Thymus (tissue), 11 donors: Measurements from ENCODE around the gene GGACT. TPM values are rescaled to one million over a fixed set of nuclear protein-coding genes. Genes with fewer than 3 reads are reported as not detected.
"Not testable (repeated sequence)": the region's sequence is repeated elsewhere in the genome, so short reads cannot be mapped to it uniquely, and the experiment has no call there.

Experiments
- DNase-seq, 9 donors: peaks; one replicate each; pipeline ENCODE4 v3.0.0-alpha.2; 2013; ENCODE audit warnings: low spot score in 9 of 9, low read depth in 6 of 9, missing footprints in 1 of 9
- H3K27ac ChIP-seq, 2 donors: one replicate each; pipeline ENCODE4 v1.5.1; 2013; ENCODE audit warnings: control low read depth in 1 of 2, low read depth in 1 of 2, low read length in 1 of 2, mild to moderate bottlenecking in 1 of 2, moderate library complexity in 1 of 2
- H3K27me3 ChIP-seq, 2 donors: one replicate each; pipeline ENCODE4 v1.5.1; 2013; ENCODE audit warnings: low read length in 1 of 2; ENCODE audit not compliant: control insufficient read depth in 2 of 2, insufficient read depth in 1 of 2
- H3K36me3 ChIP-seq, 2 donors: one replicate each; pipeline ENCODE4 v1.5.1; 2013; ENCODE audit warnings: low read length in 1 of 2, mild to moderate bottlenecking in 1 of 2, moderate library complexity in 1 of 2; ENCODE audit not compliant: control insufficient read depth in 2 of 2, insufficient read depth in 2 of 2
- H3K4me1 ChIP-seq, 2 donors: one replicate each; pipeline ENCODE4 v1.5.1; 2013; ENCODE audit warnings: low read length in 2 of 2; ENCODE audit not compliant: control insufficient read depth in 2 of 2, insufficient read depth in 2 of 2
- H3K4me3 ChIP-seq, 2 donors: one replicate each; pipeline ENCODE4 v1.5.1; 2013; ENCODE audit warnings: low read length in 2 of 2, control low read depth in 1 of 2, mild to moderate bottlenecking in 1 of 2
- H3K9me3 ChIP-seq, 2 donors: one replicate each; pipeline ENCODE4 v1.5.1; 2013; ENCODE audit warnings: low read length in 1 of 2, mild to moderate bottlenecking in 1 of 2; ENCODE audit not compliant: control insufficient read depth in 2 of 2, insufficient read depth in 1 of 2
- WGBS: extraction: QIAGEN DNeasy Blood & Tissue Kit; methylation state at CpG from one replicate; pipeline ENCODE4 v1.1.7; 2013; 5-methylcytosine and 5-hydroxymethylcytosine counted together
- polyA plus RNA-seq: library from polyadenylated mRNA; stranded (reverse); fragments of 200-250 nt; gene quantifications from one replicate; pipeline ENCODE4 v1.2.3, GENCODE V29; 2013
- total RNA-seq: library from RNA; stranded (reverse); fragments of 120-200 nt; gene quantifications from one replicate; pipeline ENCODE4 v1.2.4, GENCODE V29; 2013
- donor health status: healthy.

Gene GGACT
- total and polyA plus RNA-seq, 2 donors: 3.5 to 4.4 TPM

- H3K27ac ChIP-seq: no peak overlapping the region
- no peaks in the 10 kb centered on the region for H3K4me1 ChIP-seq
- no peak overlapping the region for H3K4me3 ChIP-seq
- no peaks in the 10 kb centered on the region for H3K9me3 ChIP-seq
- peaks cover 17 to 53% of the 10 kb centered on the region in 2 donors for H3K36me3 ChIP-seq
- H3K27me3 ChIP-seq: no peaks in the 10 kb centered on the region
- WGBS: 94% methylated on average over 9 of the region's 9 CpGs
- no peak for DNase-seq
These were observed 36.9 kb upstream of the GGACT start for GRCh38 chr13:100625447-100625846.

- no peak for DNase-seq
- peaks cover 0 to 3% of the 10 kb centered on the region in 2 donors for H3K9me3 ChIP-seq
- 98% methylated on average over 4 of the region's 4 CpGs for WGBS
- no peak overlapping the region for H3K27ac ChIP-seq
- H3K4me3 ChIP-seq: no peak overlapping the region
- H3K27me3 ChIP-seq: no peaks in the 10 kb centered on the region
- no peaks in the 10 kb centered on the region for H3K4me1 ChIP-seq
- H3K36me3 ChIP-seq: peaks cover 3 to 20% of the 10 kb centered on the region in 2 donors
These were observed 32.2 kb upstream of the GGACT start for GRCh38 chr13:100620792-100621191.

GRCh38 chr13:100619940-100620339, 31.4 kb upstream of the GGACT start:
- WGBS: 86% methylated on average over 2 of the region's 2 CpGs
- Histone ChIP-seq H3K9me3 (peaks cover 0 to 3% of the 10 kb centered on the region in 2 donors), H3K4me3 (no peak overlapping the region), H3K36me3 (peaks cover 3 to 16% of the 10 kb centered on the region in 2 donors), H3K4me1 (no peaks in the 10 kb centered on the region), H3K27me3 (no peaks in the 10 kb centered on the region), H3K27ac (no peak overlapping the region)
- peak in 1 of 9 donors; percentile 6 for DNase-seq

GRCh38 chr13:100618897-100619296, 30.3 kb upstream of the GGACT start:
- not testable (repeated sequence) for H3K9me3 ChIP-seq, H3K27me3 ChIP-seq, DNase-seq, H3K27ac ChIP-seq, H3K4me3 ChIP-seq, H3K4me1 ChIP-seq
- peaks cover 3 to 12% of the 10 kb centered on the region in 2 donors for H3K36me3 ChIP-seq
- 96% methylated on average over 22 of the region's 24 CpGs for WGBS

- Histone ChIP-seq H3K27ac (no peak overlapping the region), H3K4me3 (no peak overlapping the region), H3K9me3 (peaks cover 1 to 3% of the 10 kb centered on the region in 2 donors), H3K27me3 (no peaks in the 10 kb centered on the region), H3K36me3 (peaks cover 4 to 23% of the 10 kb centered on the region in 2 donors), H3K4me1 (no peaks in the 10 kb centered on the region)
- WGBS: 97% methylated on average over 5 of the region's 5 CpGs
- no peak for DNase-seq
These were observed 24.4 kb upstream of the GGACT start for GRCh38 chr13:100613031-100613430.

GRCh38 chr13:100611678-100612492, 23.3 kb upstream of the GGACT start:
- Histone ChIP-seq H3K9me3 (peaks cover 0 to 1% of the 10 kb centered on the region in 2 donors), H3K36me3 (peaks cover 4 to 24% of the 10 kb centered on the region in 2 donors), H3K27me3 (no peaks in the 10 kb centered on the region), H3K27ac (no peak overlapping the region), H3K4me1 (no peaks in the 10 kb centered on the region), H3K4me3 (no peak overlapping the region)
- 78% methylated on average over 9 of the region's 9 CpGs for WGBS
- DNase-seq: no peak

GRCh38 chr13:100610391-100611347, 22.1 kb upstream of the GGACT start:
- H3K4me1 ChIP-seq: peaks cover 0 to 2% of the 10 kb centered on the region in 2 donors
- peaks cover 0 to 1% of the 10 kb centered on the region in 2 donors for H3K9me3 ChIP-seq
- no peak overlapping the region for H3K27ac ChIP-seq
- DNase-seq: no peak
- no peaks in the 10 kb centered on the region for H3K27me3 ChIP-seq
- H3K36me3 ChIP-seq: peaks cover 4 to 27% of the 10 kb centered on the region in 2 donors
- H3K4me3 ChIP-seq: no peak overlapping the region
- 43% methylated on average over 6 of the region's 6 CpGs for WGBS

GRCh38 chr13:100608906-100609305, 20.3 kb upstream of the GGACT start:
- H3K9me3 ChIP-seq: peaks cover 0 to 1% of the 10 kb centered on the region in 2 donors
- H3K27ac ChIP-seq: no peak overlapping the region
- no peak overlapping the region for H3K4me3 ChIP-seq
- peaks cover 4 to 27% of the 10 kb centered on the region in 2 donors for H3K36me3 ChIP-seq
- WGBS: 90% methylated on average over 6 of the region's 6 CpGs
- DNase-seq: no peak
- peaks cover 0 to 2% of the 10 kb centered on the region in 2 donors for H3K4me1 ChIP-seq
- H3K27me3 ChIP-seq: no peaks in the 10 kb centered on the region

- H3K27ac ChIP-seq: no peak overlapping the region
- peaks cover 0 to 1% of the 10 kb centered on the region in 2 donors for H3K9me3 ChIP-seq
- H3K27me3 ChIP-seq: no peaks in the 10 kb centered on the region
- no peak overlapping the region for H3K4me3 ChIP-seq
- no peak for DNase-seq
- WGBS: 98% methylated on average over 3 of the region's 3 CpGs
- peaks cover 0 to 2% of the 10 kb centered on the region in 2 donors for H3K4me1 ChIP-seq
- peaks cover 4 to 27% of the 10 kb centered on the region in 2 donors for H3K36me3 ChIP-seq
These were observed 19.9 kb upstream of the GGACT start for GRCh38 chr13:100608489-100608888.
